ENCODE measurements around the gene MPO. TPM values are rescaled to one million over a fixed set of nuclear protein-coding genes. Genes with fewer than 3 reads are reported as not detected.
A peak's percentile ranks its signal among the peaks of the same experiment; 100 is the strongest.

Gene MPO
- total RNA-seq, 1 donor from 2014 or later = 0.08 TPM

GRCh38 chr17:58320163-58320558 lies 39.4 kb upstream of the MPO start:
- H3K27me3 ChIP-seq (ENCODE audit: control insufficient read depth, insufficient read depth, low read length) = peaks cover 15% of the 10 kb centered on the region
- no peak for DNase-seq (ENCODE audit: low read depth)
- no peak for TF ChIP-seq CTCF (IDR thresholded peaks at IDR 0.05; ENCODE audit: insufficient read depth, low read length, poor library complexity, severe bottlenecking)

GRCh38 chr17:58319173-58320162 lies 38.7 kb upstream of the MPO start:
- no peak for DNase-seq (ENCODE audit: low read depth)
- Histone ChIP-seq H3K4me3 (ENCODE audit: low read depth, low read length) (no peak overlapping the region), H3K36me3 (ENCODE audit: control insufficient read depth, insufficient read depth, low read length) (no peaks in the 10 kb centered on the region), H3K27me3 (ENCODE audit: control insufficient read depth, insufficient read depth, low read length) (peaks cover 8% of the 10 kb centered on the region)
- no peak for TF ChIP-seq CTCF (IDR thresholded peaks at IDR 0.05; ENCODE audit: insufficient read depth, low read length, poor library complexity, severe bottlenecking)

More at GRCh38 chr17:58320163-58320558, 39.4 kb upstream of the MPO start:
- H3K36me3 ChIP-seq (ENCODE audit: control insufficient read depth, insufficient read depth, low read length) = no peaks in the 10 kb centered on the region
- H3K4me3 ChIP-seq (ENCODE audit: low read depth, low read length) = no peak overlapping the region

- H3K36me3 ChIP-seq (ENCODE audit: control insufficient read depth, insufficient read depth, low read length) = no peaks in the 10 kb centered on the region
- peaks cover 3% of the 10 kb centered on the region for H3K27me3 ChIP-seq (ENCODE audit: control insufficient read depth, insufficient read depth, low read length)
- DNase-seq (ENCODE audit: low read depth) = no peak
- no peak for TF ChIP-seq CTCF (IDR thresholded peaks at IDR 0.05; ENCODE audit: insufficient read depth, low read length, poor library complexity, severe bottlenecking)
- no peak overlapping the region for H3K4me3 ChIP-seq (ENCODE audit: low read depth, low read length)
Measured at GRCh38 chr17:58318627-58319172, 38.0 kb upstream of the MPO start.

GRCh38 chr17:58318065-58318481 lies 37.3 kb upstream of the MPO start:
- TF ChIP-seq CTCF (IDR thresholded peaks at IDR 0.05; ENCODE audit: insufficient read depth, low read length, poor library complexity, severe bottlenecking) = no peak
- Histone ChIP-seq H3K36me3 (ENCODE audit: control insufficient read depth, insufficient read depth, low read length) (no peaks in the 10 kb centered on the region), H3K27me3 (ENCODE audit: control insufficient read depth, insufficient read depth, low read length) (no peaks in the 10 kb centered on the region), H3K4me3 (ENCODE audit: low read depth, low read length) (no peak overlapping the region)
- no peak for DNase-seq (ENCODE audit: low read depth)

GRCh38 chr17:58317421-58318064 lies 36.8 kb upstream of the MPO start:
- TF ChIP-seq CTCF (IDR thresholded peaks at IDR 0.05; ENCODE audit: insufficient read depth, low read length, poor library complexity, severe bottlenecking) = peak; percentile 87

More at GRCh38 chr17:58317421-58318064, 36.8 kb upstream of the MPO start:
- H3K27me3 ChIP-seq (ENCODE audit: control insufficient read depth, insufficient read depth, low read length) = no peaks in the 10 kb centered on the region
- no peak overlapping the region for H3K4me3 ChIP-seq (ENCODE audit: low read depth, low read length)
- no peaks in the 10 kb centered on the region for H3K36me3 ChIP-seq (ENCODE audit: control insufficient read depth, insufficient read depth, low read length)
- peak; percentile 60 for DNase-seq (ENCODE audit: low read depth)
